HEK293 (cell line): ENCODE data around the gene VPS26B.

Experiments used
- CTCF ChIA-PET: fragments of 350-600 bp; formaldehyde crosslinking; extraction: SDS; loops from one replicate; lab custom pipeline; 2021; ENCODE audit warnings: antibody characterized with exemption; lab: Yijun Ruan, JAX
- POLR2A ChIA-PET: fragments of 300-600 bp; formaldehyde crosslinking; extraction: SDS; loops from one replicate; lab custom pipeline; 2020; ENCODE audit warnings: antibody characterized with exemption, inconsistent platforms; lab: Yijun Ruan, JAX
- H3K27ac ChIP-seq: fragments of 200-500 bp; sonication (Bioruptor generic); 2 replicates; pipeline ENCODE4 v1.5.1; 2014; ENCODE audit warnings: low read depth, low read length, control low read depth, inconsistent platforms; ENCODE audit errors: extremely low read depth
- H3K36me3 ChIP-seq, 2 experiments: fragments of 200-500 bp in 1 of 2; sonication (Bioruptor generic) in 1 of 2; 1 replicate in 1 of 2; 2 replicates in 1 of 2; pipeline ENCODE4 v1.5.1; 2014 to 2017; ENCODE audit warnings: inconsistent platforms in 2 of 2, low read length in 2 of 2; ENCODE audit not compliant: control insufficient read depth in 2 of 2, insufficient read depth in 1 of 2
- H3K4me1 ChIP-seq: fragments of 200-500 bp; sonication (Bioruptor generic); 2 replicates; pipeline ENCODE4 v1.5.1; 2014; ENCODE audit warnings: mild to moderate bottlenecking, low read length, inconsistent platforms; ENCODE audit not compliant: control insufficient read depth, insufficient read depth
- H3K4me3 ChIP-seq: 2 replicates; pipeline ENCODE4 v1.5.1; 2011; ENCODE audit warnings: low read depth, mild to moderate bottlenecking, control low read depth, low read length, moderate library complexity
- H3K9me3 ChIP-seq: fragments of 200-500 bp; sonication (Bioruptor generic); 2 replicates; pipeline ENCODE4 v1.5.1; 2014; ENCODE audit warnings: low read depth, low read length, inconsistent platforms; ENCODE audit not compliant: control insufficient read depth, insufficient read depth
- ELK4 ChIP-seq: IDR thresholded peaks from 2 replicates; pipeline ENCODE4 v1.6.1; 2011; ENCODE audit warnings: mild to moderate bottlenecking, low read depth, low read length, borderline replicate concordance
- HOXC10 ChIP-seq: sonication (generic); formaldehyde crosslinking; IDR thresholded peaks from 2 replicates; pipeline ENCODE4 v1.8.1; 2023; ENCODE audit warnings: mild to moderate bottlenecking, missing genetic modification reagents
- KLF16 ChIP-seq: fragments of 450-650 bp; formaldehyde crosslinking; IDR thresholded peaks from 2 replicates; pipeline ENCODE4 v1.5.1; 2017; ENCODE audit warnings: missing biosample characterization, missing genetic modification characterization
- KLF7 ChIP-seq: fragments of 450-650 bp; formaldehyde crosslinking; IDR thresholded peaks from 2 replicates; pipeline ENCODE4 v1.5.1; 2016; ENCODE audit warnings: missing biosample characterization, missing genetic modification characterization, borderline replicate concordance
- MYNN ChIP-seq: fragments of 450-650 bp; formaldehyde crosslinking; IDR thresholded peaks from 2 replicates; pipeline ENCODE4 v1.5.1; 2016; ENCODE audit warnings: missing biosample characterization, missing genetic modification characterization, borderline replicate concordance
- SP2 ChIP-seq: fragments of 450-650 bp; formaldehyde crosslinking; IDR thresholded peaks from 2 replicates; pipeline ENCODE4 v1.5.1; 2016; ENCODE audit warnings: missing biosample characterization, missing genetic modification characterization
- YY1 ChIP-seq: fragments of 450-650 bp; formaldehyde crosslinking; IDR thresholded peaks from 2 replicates; pipeline ENCODE4 v1.5.1; 2018; ENCODE audit warnings: missing biosample characterization, missing genetic modification characterization
- ZBTB8A ChIP-seq: fragments of 450-650 bp; formaldehyde crosslinking; IDR thresholded peaks from 2 replicates; pipeline ENCODE4 v1.5.1; 2016; ENCODE audit warnings: missing biosample characterization, missing genetic modification characterization
- ZFHX2 ChIP-seq: fragments of 450-650 bp; formaldehyde crosslinking; conservative IDR thresholded peaks from 2 replicates; pipeline ENCODE4 v1.5.1; 2016; ENCODE audit warnings: missing biosample characterization, missing genetic modification characterization
- ZFP41 ChIP-seq: fragments of 450-650 bp; formaldehyde crosslinking; IDR thresholded peaks from 2 replicates; pipeline ENCODE4 v1.5.1; 2016; ENCODE audit warnings: missing biosample characterization, missing genetic modification characterization, borderline replicate concordance
- ZNF121 ChIP-seq: fragments of 450-650 bp; formaldehyde crosslinking; IDR thresholded peaks from 2 replicates; pipeline ENCODE4 v1.5.1; 2016; ENCODE audit warnings: missing biosample characterization, missing genetic modification characterization
- ZNF169 ChIP-seq: fragments of 450-650 bp; formaldehyde crosslinking; IDR thresholded peaks from 2 replicates; pipeline ENCODE4 v1.5.1; 2016; ENCODE audit warnings: missing biosample characterization, missing genetic modification characterization
- ZNF2 ChIP-seq: fragments of 450-650 bp; formaldehyde crosslinking; IDR thresholded peaks from 2 replicates; pipeline ENCODE4 v1.5.1; 2016; ENCODE audit warnings: missing biosample characterization, missing genetic modification characterization
- ZNF248 ChIP-seq: fragments of 450-650 bp; formaldehyde crosslinking; IDR thresholded peaks from 2 replicates; pipeline ENCODE4 v1.5.1; 2017; ENCODE audit warnings: missing biosample characterization, missing genetic modification characterization
- ZNF311 ChIP-seq: fragments of 450-650 bp; formaldehyde crosslinking; IDR thresholded peaks from 2 replicates; pipeline ENCODE4 v1.5.1; 2017; ENCODE audit warnings: missing biosample characterization, missing genetic modification characterization, borderline replicate concordance
- ZNF341 ChIP-seq: fragments of 450-650 bp; formaldehyde crosslinking; IDR thresholded peaks from 2 replicates; pipeline ENCODE4; 2016; ENCODE audit warnings: low read depth, missing biosample characterization, missing genetic modification characterization
- ZNF404 ChIP-seq: fragments of 450-650 bp; formaldehyde crosslinking; IDR thresholded peaks from 2 replicates; pipeline ENCODE4 v1.5.1; 2017; ENCODE audit warnings: missing biosample characterization, missing genetic modification characterization
- ZNF521 ChIP-seq: fragments of 450-650 bp; formaldehyde crosslinking; IDR thresholded peaks from 2 replicates; pipeline ENCODE4 v1.5.1; 2017; ENCODE audit warnings: missing biosample characterization, mild to moderate bottlenecking, missing genetic modification characterization
- ZNF561 ChIP-seq: fragments of 450-650 bp; IDR thresholded peaks from 2 replicates; pipeline ENCODE4 v1.5.1; 2018; ENCODE audit warnings: missing biosample characterization, missing genetic modification characterization, borderline replicate concordance
- ZNF596 ChIP-seq: fragments of 450-650 bp; IDR thresholded peaks from 2 replicates; pipeline ENCODE4 v1.5.0; 2018; ENCODE audit warnings: missing biosample characterization, mild to moderate bottlenecking, missing genetic modification characterization, moderate library complexity
- ZNF623 ChIP-seq: fragments of 450-650 bp; formaldehyde crosslinking; IDR thresholded peaks from 2 replicates; pipeline ENCODE4 v1.5.1; 2016; ENCODE audit warnings: missing biosample characterization, missing genetic modification characterization
- ZNF747 ChIP-seq: fragments of 450-650 bp; formaldehyde crosslinking; IDR thresholded peaks from 2 replicates; pipeline ENCODE4 v1.5.1; 2016; ENCODE audit warnings: missing biosample characterization, missing genetic modification characterization
- ZNF76 ChIP-seq: fragments of 450-650 bp; formaldehyde crosslinking; IDR thresholded peaks from 2 replicates; pipeline ENCODE4; 2016; ENCODE audit warnings: low read depth, missing biosample characterization, missing genetic modification characterization, borderline replicate concordance
- ZNF785 ChIP-seq: fragments of 450-650 bp; formaldehyde crosslinking; IDR thresholded peaks from 2 replicates; pipeline ENCODE4 v1.5.1; 2016; ENCODE audit warnings: missing biosample characterization, missing genetic modification characterization
- ZNF843 ChIP-seq: fragments of 450-650 bp; formaldehyde crosslinking; IDR thresholded peaks from 2 replicates; pipeline ENCODE4 v1.5.1; 2016; ENCODE audit warnings: missing biosample characterization, missing genetic modification characterization

VPS26B gene

DNA sequence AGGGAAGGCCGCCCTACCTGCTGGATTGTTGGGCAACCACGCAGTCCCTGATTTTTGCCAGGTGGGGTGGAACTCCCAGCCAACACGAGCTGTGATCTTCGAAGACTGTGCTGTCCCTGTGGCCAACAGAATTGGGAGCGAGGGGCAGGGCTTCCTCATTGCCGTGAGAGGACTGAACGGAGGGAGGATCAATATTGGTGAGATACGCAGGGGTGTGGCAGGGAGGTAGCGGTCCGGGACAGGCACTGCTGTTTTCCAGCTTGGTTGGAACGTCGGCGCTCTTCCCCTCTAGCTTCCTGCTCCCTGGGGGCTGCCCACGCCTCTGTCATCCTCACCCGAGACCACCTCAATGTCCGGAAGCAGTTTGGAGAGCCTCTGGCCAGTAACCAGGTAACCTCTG, 36.5 kb downstream of the VPS26B start:
- TF ChIP-seq ZNF169 (tag by site-specific recombination) (no peak), ZNF76 (no peak), ZNF596 (tag by site-specific recombination) (no peak), KLF16 (tag by site-specific recombination) (no peak), ZNF785 (tag by site-specific recombination) (no peak), ZFHX2 (tag by site-specific recombination) (no peak), ZNF521 (tag by site-specific recombination) (no peak), ZBTB8A (tag by site-specific recombination) (no peak), ZNF2 (tag by site-specific recombination) (no peak), ZNF623 (tag by site-specific recombination) (no peak), ZNF747 (tag by site-specific recombination) (no peak), SP2 (no peak), ZNF341 (no peak), ZNF248 (tag by site-specific recombination) (no peak), ZNF121 (tag by site-specific recombination) (no peak), YY1 (no peak), ZNF404 (tag by site-specific recombination) (no peak)
- Histone ChIP-seq H3K4me3 (no peak overlapping the region), H3K9me3 (no peaks in the 10 kb centered on the region), H3K27ac (no peak overlapping the region), H3K36me3 (peaks cover 0 to 73% of the 10 kb centered on the region in 2 experiments; a peak in 2 of 3 replicates), H3K4me1 (no peaks in the 10 kb centered on the region)
- ChIA-PET POLR2A (interaction anchor here (1.7 kb wide), 1 partner anchor 12 kb away, joined by 4 read pairs; no protein-coding TSS in a partner anchor), CTCF (interaction anchor here (0.6 to 2.2 kb wide), 5 partner anchors 13 to 217 kb away, joined by 3 to 35 read pairs (median 3); partner anchors contain the start of gene GLB1L3)

DNA sequence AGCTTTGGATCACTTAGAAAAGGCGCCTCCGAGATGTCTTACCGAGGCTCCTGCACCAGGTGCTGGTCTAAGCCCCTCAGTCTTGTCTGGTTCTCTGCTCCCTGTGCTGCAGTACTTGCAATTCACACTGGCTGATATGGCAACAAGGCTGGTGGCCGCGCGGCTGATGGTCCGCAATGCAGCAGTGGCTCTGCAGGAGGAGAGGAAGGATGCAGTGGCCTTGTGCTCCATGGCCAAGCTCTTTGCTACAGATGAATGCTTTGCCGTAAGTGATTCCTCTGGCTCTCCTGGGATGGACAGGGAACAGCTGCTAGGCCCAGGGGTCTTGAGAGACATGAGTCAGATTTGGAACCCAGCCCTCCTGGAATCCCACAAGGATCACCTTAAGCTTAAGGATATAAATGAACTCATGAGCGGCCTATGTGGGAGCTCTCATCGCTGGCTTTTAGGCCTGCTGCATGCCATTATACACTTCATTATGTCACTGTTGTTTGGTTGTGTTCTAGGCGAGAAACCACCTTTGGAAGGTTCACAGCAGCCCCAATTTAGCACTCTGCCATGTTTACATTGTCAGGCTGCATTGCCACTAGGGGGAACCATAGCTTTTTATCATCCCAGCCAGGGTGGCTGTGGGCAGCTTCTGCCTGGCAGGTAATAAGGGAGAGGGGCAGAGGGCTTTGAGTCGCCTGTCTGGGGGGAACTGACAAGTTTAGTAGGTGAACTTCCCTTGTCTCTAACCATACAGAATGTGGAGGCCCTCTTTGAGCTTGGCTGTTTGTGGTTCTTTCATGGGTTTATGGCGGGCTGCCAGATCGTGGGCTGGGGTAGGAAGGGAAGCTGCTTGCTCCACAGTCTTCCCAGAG, 37.4 kb downstream of the VPS26B start:
- ChIA-PET CTCF (interaction anchor here (0.5 to 2.2 kb wide), 14 partner anchors 8 to 216 kb away, joined by 3 to 35 read pairs (median 3); partner anchors contain the start of genes ACAD8, GLB1L3, THYN1 and VPS26B), POLR2A (interaction anchor here (1.7 to 1.8 kb wide), 2 partner anchors 11 to 14 kb away, joined by 4 to 7 read pairs; partner anchors contain the start of gene GLB1L3)
- Histone ChIP-seq H3K9me3 (no peaks in the 10 kb centered on the region), H3K27ac (no peak overlapping the region), H3K4me3 (no peak overlapping the region), H3K36me3 (peaks cover 0 to 67% of the 10 kb centered on the region in 2 experiments; a peak in 2 of 3 replicates), H3K4me1 (no peaks in the 10 kb centered on the region)
- TF ChIP-seq HOXC10: no peak
- TF ChIP-seq ELK4: no peak
- TF ChIP-seq ZFP41 (tag by site-specific recombination): no peak
- no peak for TF ChIP-seq KLF7 (tag by site-specific recombination)
- no peak for TF ChIP-seq ZNF311 (tag by site-specific recombination)
- no peak for TF ChIP-seq MYNN (tag by site-specific recombination)
- no peak for TF ChIP-seq ZNF843 (tag by site-specific recombination)
- no peak for TF ChIP-seq ZNF561 (tag by site-specific recombination)
